ENCODE results near the gene LIX1.

DNA sequence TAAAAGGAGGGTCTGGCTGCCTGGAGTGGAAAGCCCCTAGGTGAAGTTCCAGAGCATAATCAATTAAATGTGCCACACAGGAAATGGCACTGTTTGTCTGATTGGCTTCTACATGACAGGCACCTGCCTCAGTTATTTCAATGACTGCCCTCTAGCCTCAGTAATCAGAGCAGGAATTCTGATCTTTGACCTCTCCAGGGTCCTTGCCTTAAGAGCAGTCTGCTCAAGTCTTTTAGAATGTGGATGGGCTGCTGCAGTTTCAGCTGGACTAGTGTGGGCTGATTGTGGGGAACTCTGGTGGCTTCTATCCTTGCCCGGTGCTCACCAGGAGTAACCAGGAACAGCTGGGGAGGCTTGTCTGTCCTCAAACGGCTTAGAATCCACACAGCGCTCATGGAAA is 98.9 kb downstream of the LIX1 start:
- TF ChIP-seq, protein P1, sequence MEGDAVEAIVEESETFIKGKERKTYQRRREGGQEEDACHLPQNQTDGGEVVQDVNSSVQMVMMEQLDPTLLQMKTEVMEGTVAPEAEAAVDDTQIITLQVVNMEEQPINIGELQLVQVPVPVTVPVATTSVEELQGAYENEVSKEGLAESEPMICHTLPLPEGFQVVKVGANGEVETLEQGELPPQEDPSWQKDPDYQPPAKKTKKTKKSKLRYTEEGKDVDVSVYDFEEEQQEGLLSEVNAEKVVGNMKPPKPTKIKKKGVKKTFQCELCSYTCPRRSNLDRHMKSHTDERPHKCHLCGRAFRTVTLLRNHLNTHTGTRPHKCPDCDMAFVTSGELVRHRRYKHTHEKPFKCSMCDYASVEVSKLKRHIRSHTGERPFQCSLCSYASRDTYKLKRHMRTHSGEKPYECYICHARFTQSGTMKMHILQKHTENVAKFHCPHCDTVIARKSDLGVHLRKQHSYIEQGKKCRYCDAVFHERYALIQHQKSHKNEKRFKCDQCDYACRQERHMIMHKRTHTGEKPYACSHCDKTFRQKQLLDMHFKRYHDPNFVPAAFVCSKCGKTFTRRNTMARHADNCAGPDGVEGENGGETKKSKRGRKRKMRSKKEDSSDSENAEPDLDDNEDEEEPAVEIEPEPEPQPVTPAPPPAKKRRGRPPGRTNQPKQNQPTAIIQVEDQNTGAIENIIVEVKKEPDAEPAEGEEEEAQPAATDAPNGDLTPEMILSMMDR (conservative IDR thresholded peaks at IDR 0.05 in 1 of 2, IDR thresholded peaks at IDR 0.05 in 1 of 2; ENCODE audit: low read depth in 1 of 2, low read length in 2 of 2): no peak
- TF ChIP-seq EZH2 (IDR thresholded peaks at IDR 0.05; ENCODE audit: low read length, missing control alignments): no peak
